HepG2 (cell line): ENCODE measurements around the gene INHBC. TPM values are rescaled to one million over a fixed set of nuclear protein-coding genes. Genes with fewer than 3 reads are reported as not detected.
A peak's percentile ranks its signal among the peaks of the same experiment; 100 is the strongest.

ENCODE experiments used
- ATAC-seq: fragments of 200-7000 bp; cut with Tn5 transposase; 3 replicates; pipeline ENCODE4 v1.9.1; 2020; ENCODE audit warnings: mild to moderate bottlenecking, moderate library complexity
- BruUV-seq: library from RNA; stranded (reverse); fragments of 400-500 nt; replicated peaks from 2 replicates; lab custom pipeline; 2021; lab: Mats Ljungman, UMichigan
- CTCF ChIA-PET: fragments of 300-600 bp; formaldehyde crosslinking; extraction: SDS; loops from one replicate; lab custom pipeline; 2021; ENCODE audit warnings: low total read pairs, inconsistent platforms, low intra/inter-chr PET ratio; lab: Yijun Ruan, JAX
- POLR2A ChIA-PET: fragments of 350-600 bp; sonication (Branson Sonifier 250); formaldehyde crosslinking; loops from one replicate; lab custom pipeline; 2020; ENCODE audit warnings: antibody characterized with exemption, inconsistent platforms; lab: Yijun Ruan, JAX
- DNase-seq: peaks from one replicate; pipeline ENCODE4 v3.0.0-alpha.2; 2015; ENCODE audit warnings: low spot score
- FAIRE-seq: peaks from 3 replicates; lab custom pipeline; 2011; peaks lifted over from hg19 to GRCh38; lab: Jason Lieb, UNC
- H2AFZ ChIP-seq: one replicate; pipeline ENCODE4 v1.6.1; 2011; ENCODE audit warnings: low read length, inconsistent platforms
- H3K27ac ChIP-seq: fragments of 300-600 bp; 3 replicates; pipeline ENCODE4 v1.8.0; 2011; ENCODE audit warnings: mixed run types, mild to moderate bottlenecking, mixed read lengths, low read length, inconsistent platforms; ENCODE audit not compliant: insufficient read depth; ENCODE audit errors: extremely low read length
- H3K27me3 ChIP-seq, 2 experiments: fragments of 200-600 bp in 1 of 2; 2 replicates in 1 of 2; 3 replicates in 1 of 2; pipeline versions ENCODE4 v1.6.0 to v1.8.0; 2011; ENCODE audit warnings: low read length in 2 of 2, mild to moderate bottlenecking in 2 of 2, moderate library complexity in 2 of 2, inconsistent platforms in 1 of 2; ENCODE audit not compliant: insufficient read depth in 2 of 2, control insufficient read depth in 1 of 2
- H3K36me3 ChIP-seq, 2 experiments: fragments of 200-600 bp in 1 of 2; replicated peaks in 1 of 2; 2 replicates in 1 of 2; 3 replicates in 1 of 2; pipeline versions ENCODE4 v1.5.1 to v1.8.0; 2011; ENCODE audit warnings: low read length in 2 of 2, inconsistent platforms in 1 of 2; ENCODE audit not compliant: insufficient read depth in 2 of 2, control insufficient read depth in 1 of 2
- H3K4me1 ChIP-seq: 2 replicates; pipeline ENCODE4 v1.5.1; 2012; ENCODE audit warnings: low read length, inconsistent platforms; ENCODE audit not compliant: insufficient read depth
- H3K4me2 ChIP-seq: 2 replicates; pipeline ENCODE4 v1.6.0; 2011; ENCODE audit warnings: low read depth, low read length, inconsistent platforms
- H3K4me3 ChIP-seq, 3 experiments: fragments of 200-600 bp in 1 of 3; sonication (generic), shearing (Covaris generic) in 1 of 3; replicated peaks in 1 of 3; 2 replicates each; pipeline ENCODE4 v1.5.1; 2011 to 2016; ENCODE audit warnings: low read length in 3 of 3, inconsistent platforms in 2 of 3, low read depth in 2 of 3, mild to moderate bottlenecking in 2 of 3, control low read depth in 1 of 3, mixed read lengths in 1 of 3; ENCODE audit not compliant: insufficient read depth in 1 of 3
- H3K79me2 ChIP-seq: one replicate; pipeline ENCODE4 v1.6.1; 2011; ENCODE audit warnings: low read length, inconsistent platforms; ENCODE audit not compliant: insufficient read depth
- H3K9ac ChIP-seq: 2 replicates; pipeline ENCODE4 v1.6.0; 2011; ENCODE audit warnings: mild to moderate bottlenecking, low read depth, low read length, inconsistent platforms; ENCODE audit not compliant: insufficient read depth
- H3K9me3 ChIP-seq: 2 replicates; pipeline ENCODE4 v1.5.1; 2012; ENCODE audit warnings: mild to moderate bottlenecking, low read length
- H4K20me1 ChIP-seq: 2 replicates; pipeline ENCODE4 v1.6.0; 2011; ENCODE audit warnings: inconsistent platforms, mild to moderate bottlenecking, low read length, moderate library complexity; ENCODE audit not compliant: insufficient read depth
- BORCS8-MEF2B ChIP-seq: sonication (generic); formaldehyde crosslinking; IDR thresholded peaks from 2 replicates; pipeline ENCODE4 v1.8.0; 2022; ENCODE audit warnings: mild to moderate bottlenecking, missing genetic modification reagents
- MED8 ChIP-seq: sonication (generic); formaldehyde crosslinking; IDR thresholded peaks from 2 replicates; pipeline ENCODE4 v1.8.1; 2023; ENCODE audit warnings: mild to moderate bottlenecking, missing genetic modification reagents; ENCODE audit not compliant: insufficient replicate concordance
- NR1H2 ChIP-seq: sonication (generic); formaldehyde crosslinking; IDR thresholded peaks from 2 replicates; pipeline ENCODE4 v1.8.1; 2022; ENCODE audit warnings: low read depth, missing genetic modification reagents, borderline replicate concordance
- PAF1 ChIP-seq: IDR thresholded peaks from 2 replicates; pipeline ENCODE4 v1.6.1; 2016; ENCODE audit warnings: missing genetic modification reagents, missing compliant biosample characterization
- RNF2 ChIP-seq: fragments of 450-650 bp; conservative IDR thresholded peaks from 2 replicates; pipeline ENCODE4 v1.6.1; 2016; ENCODE audit warnings: low read depth
- TMF1 ChIP-seq: sonication (generic); formaldehyde crosslinking; IDR thresholded peaks from 2 replicates; pipeline ENCODE4 v1.8.1; 2022; ENCODE audit warnings: low read depth, missing genetic modification reagents
- ZMYM2 ChIP-seq: sonication (generic); formaldehyde crosslinking; IDR thresholded peaks from 2 replicates; pipeline ENCODE4 v1.8.0; 2022; ENCODE audit warnings: mild to moderate bottlenecking, missing genetic modification reagents
- ZNF441 ChIP-seq: sonication (generic); formaldehyde crosslinking; IDR thresholded peaks from 2 replicates; pipeline ENCODE4 v1.7.0; 2021; ENCODE audit warnings: missing genetic modification reagents, borderline replicate concordance
- WGBS: methylation state at CpG from one replicate; pipeline ENCODE4 v1.1.6; 2017; ENCODE audit warnings: low lambda C conversion rate; 5-methylcytosine and 5-hydroxymethylcytosine counted together
- in situ Hi-C: cut with HindIII; loops from 2 replicates; pipeline ENCODE4 v1.10.0; 2017; ENCODE audit warnings: low pct_unique_long_range_greater_than_20kb; ENCODE audit not compliant: extremely low pct_ligation_motif_present
- intact Hi-C: fragments of 100-400 bp; cut with micrococcal nuclease; formaldehyde crosslinking; loops from one replicate; pipeline ENCODE4 v1.10.0; 2022; ENCODE audit not compliant: unreplicated experiment
- polyA plus RNA-seq, 8 experiments: library from polyadenylated mRNA; depleted of rRNA in 3 of 8; stranded (reverse) in 7 of 8; unstranded in 1 of 8; fragments of >200 nt; fragmentation: Illumina TruSeq in 4 of 8; extraction: Trizol in 4 of 8; gene quantifications; 2 replicates each; pipeline versions ENCODE4 v1.2.1 to v1.2.3, GENCODE V29; 2011 to 2016; ENCODE audit warnings: low read depth in 4 of 8, missing spikeins in 1 of 8, mixed read lengths in 1 of 8; ENCODE audit not compliant: insufficient read depth in 1 of 8
- total RNA-seq, 5 experiments: library from RNA; depleted of rRNA; stranded (reverse); fragments of >200 nt; fragmentation: Illumina TruSeq; extraction: Trizol; gene quantifications; 2 replicates each; pipeline ENCODE4 v1.2.3, GENCODE V29; 2016; ENCODE audit warnings: low read depth in 1 of 5
- TF ChIP-seq, protein P1 (sequence below): sonication (generic); formaldehyde crosslinking; IDR thresholded peaks from 2 replicates; pipeline ENCODE4 v1.8.1; 2023; ENCODE audit warnings: mild to moderate bottlenecking, moderate library complexity, missing genetic modification reagents
- TF ChIP-seq, protein P2 (sequence below): sonication (generic); formaldehyde crosslinking; IDR thresholded peaks from 2 replicates; pipeline ENCODE4 v1.4.0; 2020; ENCODE audit warnings: missing genetic modification reagents
- TF ChIP-seq, protein P3 (sequence below): sonication (generic); formaldehyde crosslinking; IDR thresholded peaks from 2 replicates; pipeline ENCODE4 v1.8.1; 2023; ENCODE audit warnings: missing genetic modification reagents, inconsistent platforms, borderline replicate concordance
- TF ChIP-seq, protein P4 (sequence below): sonication (generic); formaldehyde crosslinking; IDR thresholded peaks from 2 replicates; pipeline ENCODE4 v1.4.0; 2020; ENCODE audit warnings: mild to moderate bottlenecking, missing genetic modification reagents
- TF ChIP-seq, protein P5 (sequence below): sonication (generic); formaldehyde crosslinking; IDR thresholded peaks from 2 replicates; pipeline ENCODE4 v1.5.0; 2020; ENCODE audit warnings: missing genetic modification reagents

The INHBC gene
- total and polyA plus RNA-seq, 2 of the 13 experiments (the other 11 are each of a cell fraction or from before 2014, with no cell fraction given) = 1.8 to 13.8 TPM

DNA sequence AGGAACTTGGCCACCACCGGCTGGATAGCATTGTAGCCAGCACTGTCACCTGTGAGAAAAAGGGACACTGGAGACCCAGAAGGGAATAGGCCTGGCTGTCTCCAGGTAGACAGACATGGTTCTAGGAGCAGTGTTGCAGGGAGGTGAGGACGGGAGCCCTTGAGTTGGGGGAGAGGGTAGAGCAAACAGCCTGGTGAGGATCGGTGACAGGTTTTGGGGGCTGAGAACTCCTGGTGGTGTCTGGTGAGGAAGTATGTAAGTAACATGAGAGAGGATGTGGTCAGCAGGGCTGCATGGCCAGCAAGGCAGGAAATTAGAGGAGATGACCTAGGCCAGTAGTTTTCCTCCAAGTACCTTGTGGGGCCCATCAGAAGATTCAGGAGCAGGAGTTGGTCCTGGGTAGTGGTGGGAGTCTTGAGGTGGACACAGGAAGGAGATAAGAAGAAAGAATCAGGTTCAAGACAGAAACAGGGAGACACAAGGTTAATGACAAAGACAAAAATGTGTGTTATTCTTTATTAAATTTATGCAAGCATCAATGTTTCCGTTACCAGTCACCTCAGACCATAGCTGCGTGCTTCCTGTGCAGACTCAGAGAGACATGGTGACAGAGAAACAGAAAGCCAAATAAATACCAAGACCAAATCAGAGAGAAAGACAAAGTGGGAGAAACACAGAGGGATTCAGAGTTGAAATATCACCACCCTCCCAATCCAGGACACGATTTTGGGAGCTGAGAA is 45.0 kb downstream of the INHBC start, which contains the start of gene ARHGAP9:
TSS of gene ARHGAP9 (minus strand) at position 491 of the 740 bp plus-strand sequence. CDS start at position 31, 460 bp downstream.
- DNase-seq (no peak), FAIRE-seq (no peak), ATAC-seq (no peak)
- intact Hi-C loops = no loop called here
- no TSS peak for BruUV-seq
- in situ Hi-C loops = no loop called here
- H3K4me3 ChIP-seq = no peak within 1 kb of the TSS
- CTCF ChIA-PET = no interaction called here
- H4K20me1 ChIP-seq = no peaks in the 10 kb centered on the region
- no peak within 1 kb of the TSS for H3K9ac ChIP-seq
- peaks cover 8 to 57% of the 10 kb centered on the region in 2 experiments for H3K27me3 ChIP-seq
- H2AFZ ChIP-seq = no peak within 1 kb of the TSS
- H3K36me3 ChIP-seq = no peaks in the 10 kb centered on the region
- H3K9me3 ChIP-seq = no peaks in the 10 kb centered on the region
- H3K4me1 ChIP-seq = peaks cover 35% of the 10 kb centered on the region
- no peak within 1 kb of the TSS for H3K27ac ChIP-seq
- 31% methylated on average over 6 of the region's 6 CpGs for WGBS
- POLR2A ChIA-PET = no interaction called here
- H3K4me2 ChIP-seq = peak within 1 kb of the TSS; percentile 73; the same call in 1 of the 2 replicates
- no peaks in the 10 kb centered on the region for H3K79me2 ChIP-seq
- TF ChIP-seq ZNF441 (CRISPR knock-in tag) (no peak), RNF2 (no peak), BORCS8-MEF2B (CRISPR knock-in tag) (no peak), PAF1 (CRISPR knock-in tag) (no peak), ZMYM2 (no peak), NR1H2 (CRISPR knock-in tag) (no peak), TMF1 (CRISPR knock-in tag) (no peak), MED8 (no peak)
- TF ChIP-seq, protein P1, sequence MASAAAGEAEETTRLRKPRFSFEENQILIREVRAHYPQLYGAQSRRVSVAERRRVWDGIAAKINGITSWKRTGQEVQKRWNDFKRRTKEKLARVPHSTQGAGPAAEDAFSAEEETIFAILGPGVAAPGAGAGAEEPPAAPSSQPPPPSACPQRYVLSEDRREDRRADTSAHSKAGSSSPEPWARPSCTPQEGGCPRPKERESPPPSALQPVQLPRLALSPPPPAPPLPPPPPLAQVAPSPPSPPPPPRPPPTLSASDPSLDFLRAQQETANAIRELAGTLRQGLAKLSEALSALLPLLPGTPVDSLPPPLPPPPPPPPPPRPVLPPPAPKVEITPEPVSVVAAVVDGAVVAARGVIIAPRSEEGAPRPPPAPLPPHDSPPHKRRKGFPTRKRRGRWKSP = no peak
- TF ChIP-seq, protein P2, sequence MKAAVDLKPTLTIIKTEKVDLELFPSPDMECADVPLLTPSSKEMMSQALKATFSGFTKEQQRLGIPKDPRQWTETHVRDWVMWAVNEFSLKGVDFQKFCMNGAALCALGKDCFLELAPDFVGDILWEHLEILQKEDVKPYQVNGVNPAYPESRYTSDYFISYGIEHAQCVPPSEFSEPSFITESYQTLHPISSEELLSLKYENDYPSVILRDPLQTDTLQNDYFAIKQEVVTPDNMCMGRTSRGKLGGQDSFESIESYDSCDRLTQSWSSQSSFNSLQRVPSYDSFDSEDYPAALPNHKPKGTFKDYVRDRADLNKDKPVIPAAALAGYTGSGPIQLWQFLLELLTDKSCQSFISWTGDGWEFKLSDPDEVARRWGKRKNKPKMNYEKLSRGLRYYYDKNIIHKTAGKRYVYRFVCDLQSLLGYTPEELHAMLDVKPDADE = no peak
- TF ChIP-seq, protein P3, sequence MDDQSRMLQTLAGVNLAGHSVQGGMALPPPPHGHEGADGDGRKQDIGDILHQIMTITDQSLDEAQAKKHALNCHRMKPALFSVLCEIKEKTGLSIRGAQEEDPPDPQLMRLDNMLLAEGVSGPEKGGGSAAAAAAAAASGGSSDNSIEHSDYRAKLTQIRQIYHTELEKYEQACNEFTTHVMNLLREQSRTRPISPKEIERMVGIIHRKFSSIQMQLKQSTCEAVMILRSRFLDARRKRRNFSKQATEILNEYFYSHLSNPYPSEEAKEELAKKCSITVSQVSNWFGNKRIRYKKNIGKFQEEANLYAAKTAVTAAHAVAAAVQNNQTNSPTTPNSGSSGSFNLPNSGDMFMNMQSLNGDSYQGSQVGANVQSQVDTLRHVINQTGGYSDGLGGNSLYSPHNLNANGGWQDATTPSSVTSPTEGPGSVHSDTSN (CRISPR knock-in tag) = no peak
- TF ChIP-seq, protein P4, sequence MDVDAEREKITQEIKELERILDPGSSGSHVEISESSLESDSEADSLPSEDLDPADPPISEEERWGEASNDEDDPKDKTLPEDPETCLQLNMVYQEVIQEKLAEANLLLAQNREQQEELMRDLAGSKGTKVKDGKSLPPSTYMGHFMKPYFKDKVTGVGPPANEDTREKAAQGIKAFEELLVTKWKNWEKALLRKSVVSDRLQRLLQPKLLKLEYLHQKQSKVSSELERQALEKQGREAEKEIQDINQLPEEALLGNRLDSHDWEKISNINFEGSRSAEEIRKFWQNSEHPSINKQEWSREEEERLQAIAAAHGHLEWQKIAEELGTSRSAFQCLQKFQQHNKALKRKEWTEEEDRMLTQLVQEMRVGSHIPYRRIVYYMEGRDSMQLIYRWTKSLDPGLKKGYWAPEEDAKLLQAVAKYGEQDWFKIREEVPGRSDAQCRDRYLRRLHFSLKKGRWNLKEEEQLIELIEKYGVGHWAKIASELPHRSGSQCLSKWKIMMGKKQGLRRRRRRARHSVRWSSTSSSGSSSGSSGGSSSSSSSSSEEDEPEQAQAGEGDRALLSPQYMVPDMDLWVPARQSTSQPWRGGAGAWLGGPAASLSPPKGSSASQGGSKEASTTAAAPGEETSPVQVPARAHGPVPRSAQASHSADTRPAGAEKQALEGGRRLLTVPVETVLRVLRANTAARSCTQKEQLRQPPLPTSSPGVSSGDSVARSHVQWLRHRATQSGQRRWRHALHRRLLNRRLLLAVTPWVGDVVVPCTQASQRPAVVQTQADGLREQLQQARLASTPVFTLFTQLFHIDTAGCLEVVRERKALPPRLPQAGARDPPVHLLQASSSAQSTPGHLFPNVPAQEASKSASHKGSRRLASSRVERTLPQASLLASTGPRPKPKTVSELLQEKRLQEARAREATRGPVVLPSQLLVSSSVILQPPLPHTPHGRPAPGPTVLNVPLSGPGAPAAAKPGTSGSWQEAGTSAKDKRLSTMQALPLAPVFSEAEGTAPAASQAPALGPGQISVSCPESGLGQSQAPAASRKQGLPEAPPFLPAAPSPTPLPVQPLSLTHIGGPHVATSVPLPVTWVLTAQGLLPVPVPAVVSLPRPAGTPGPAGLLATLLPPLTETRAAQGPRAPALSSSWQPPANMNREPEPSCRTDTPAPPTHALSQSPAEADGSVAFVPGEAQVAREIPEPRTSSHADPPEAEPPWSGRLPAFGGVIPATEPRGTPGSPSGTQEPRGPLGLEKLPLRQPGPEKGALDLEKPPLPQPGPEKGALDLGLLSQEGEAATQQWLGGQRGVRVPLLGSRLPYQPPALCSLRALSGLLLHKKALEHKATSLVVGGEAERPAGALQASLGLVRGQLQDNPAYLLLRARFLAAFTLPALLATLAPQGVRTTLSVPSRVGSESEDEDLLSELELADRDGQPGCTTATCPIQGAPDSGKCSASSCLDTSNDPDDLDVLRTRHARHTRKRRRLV (CRISPR knock-in tag) = no peak
- TF ChIP-seq, protein P5, sequence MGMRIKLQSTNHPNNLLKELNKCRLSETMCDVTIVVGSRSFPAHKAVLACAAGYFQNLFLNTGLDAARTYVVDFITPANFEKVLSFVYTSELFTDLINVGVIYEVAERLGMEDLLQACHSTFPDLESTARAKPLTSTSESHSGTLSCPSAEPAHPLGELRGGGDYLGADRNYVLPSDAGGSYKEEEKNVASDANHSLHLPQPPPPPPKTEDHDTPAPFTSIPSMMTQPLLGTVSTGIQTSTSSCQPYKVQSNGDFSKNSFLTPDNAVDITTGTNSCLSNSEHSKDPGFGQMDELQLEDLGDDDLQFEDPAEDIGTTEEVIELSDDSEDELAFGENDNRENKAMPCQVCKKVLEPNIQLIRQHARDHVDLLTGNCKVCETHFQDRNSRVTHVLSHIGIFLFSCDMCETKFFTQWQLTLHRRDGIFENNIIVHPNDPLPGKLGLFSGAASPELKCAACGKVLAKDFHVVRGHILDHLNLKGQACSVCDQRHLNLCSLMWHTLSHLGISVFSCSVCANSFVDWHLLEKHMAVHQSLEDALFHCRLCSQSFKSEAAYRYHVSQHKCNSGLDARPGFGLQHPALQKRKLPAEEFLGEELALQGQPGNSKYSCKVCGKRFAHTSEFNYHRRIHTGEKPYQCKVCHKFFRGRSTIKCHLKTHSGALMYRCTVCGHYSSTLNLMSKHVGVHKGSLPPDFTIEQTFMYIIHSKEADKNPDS = no peak
